GM18868 (cell line): ENCODE data around the gene MAL.
A peak's percentile ranks its signal among the peaks of the same experiment; 100 is the strongest.

Experiments
- ATAC-seq: cut with Tn5 transposase; IDR thresholded peaks from one replicate; pipeline ENCODE4 v1.9.1; 2021; ENCODE audit warnings: mild to moderate bottlenecking, moderate library complexity; ENCODE audit not compliant: unreplicated experiment

MAL gene

GRCh38 chr2:95014126-95014708 lies 11.3 kb upstream of the MAL start:
- ATAC-seq, result no peak

DNA sequence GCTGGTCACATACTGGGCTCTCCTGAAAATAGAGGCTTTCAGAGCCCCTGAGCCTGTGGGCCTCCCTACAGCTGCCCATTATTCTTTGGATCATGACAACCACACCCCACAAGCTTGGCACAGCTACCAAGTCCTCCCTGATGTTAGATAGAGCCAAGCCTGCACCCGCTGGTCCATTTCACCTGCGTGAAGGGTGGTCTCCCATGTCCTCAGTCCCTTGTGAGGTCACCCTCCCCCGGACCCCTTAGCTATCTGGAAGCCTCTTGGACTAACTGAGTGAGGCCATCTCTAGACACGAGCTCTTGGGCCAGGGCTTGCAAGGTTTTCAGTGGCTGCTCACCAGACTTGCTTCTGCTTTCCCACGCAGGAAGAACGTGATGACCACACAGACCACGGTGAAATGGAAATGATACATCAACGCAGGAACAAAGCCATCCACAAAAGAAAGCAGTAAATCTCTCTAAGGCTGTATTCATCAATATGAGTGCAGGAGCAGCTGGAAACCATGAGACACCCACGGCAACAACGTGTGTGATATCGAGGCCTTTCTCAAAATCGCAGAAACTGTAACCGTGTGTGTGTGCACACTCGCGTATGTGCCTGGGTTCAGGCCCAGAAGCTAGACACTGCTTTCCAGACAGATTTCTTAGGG lies 10.1 kb upstream of the MAL start:
- ATAC-seq, result no peak

- no peak for ATAC-seq
Measured at GRCh38 chr2:95016616-95017015, 8.9 kb upstream of the MAL start.

- ATAC-seq, result no peak
Measured at GRCh38 chr2:95017071-95017501, 8.4 kb upstream of the MAL start.

- ATAC-seq, result no peak
Measured at GRCh38 chr2:95017836-95018235, 7.7 kb upstream of the MAL start.

DNA sequence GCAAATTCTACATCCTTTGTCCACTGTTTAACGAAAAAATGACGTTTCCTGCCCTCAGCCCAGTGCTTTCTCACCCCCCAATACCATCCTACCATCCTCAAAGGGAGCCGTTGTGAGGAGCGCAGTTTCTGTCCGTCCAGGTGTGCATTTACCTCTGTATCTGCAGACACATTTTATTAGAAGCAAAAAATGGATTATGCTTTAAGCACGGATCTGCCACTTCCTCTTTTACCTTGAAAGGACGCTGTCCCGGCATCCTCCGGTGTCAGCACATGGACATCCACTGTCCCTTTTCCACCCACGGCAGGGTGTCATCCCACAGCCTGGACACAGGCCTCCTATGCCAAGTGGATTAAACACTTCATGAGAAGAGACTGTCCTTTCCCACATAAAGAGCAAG lies 7.2 kb upstream of the MAL start:
- no peak for ATAC-seq

- ATAC-seq, result no peak
Measured at GRCh38 chr2:95018861-95019550, 6.5 kb upstream of the MAL start.

DNA sequence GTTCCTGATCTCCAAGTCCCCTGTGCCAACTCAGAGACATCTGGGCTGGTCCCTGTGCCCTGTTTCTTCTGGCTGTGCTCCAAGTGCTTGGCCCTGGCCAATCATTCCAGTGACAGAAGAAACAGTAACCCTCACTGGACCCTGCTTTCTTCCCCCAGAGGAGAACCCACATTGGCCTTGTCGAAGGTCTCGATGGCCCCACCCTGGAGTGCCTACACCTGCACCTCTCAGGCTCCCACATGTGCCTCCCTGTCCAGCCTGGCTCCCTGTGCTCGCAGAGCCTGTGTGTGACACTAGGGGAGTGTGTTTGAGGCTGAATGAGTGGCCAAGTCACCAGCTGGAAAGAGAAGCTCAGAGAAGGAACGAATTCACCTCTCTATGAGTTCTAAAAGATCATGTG lies 5.9 kb upstream of the MAL start:
- ATAC-seq, result no peak

- ATAC-seq, result no peak
Measured at GRCh38 chr2:95020275-95021022, 5.1 kb upstream of the MAL start.

GRCh38 chr2:95021023-95021416 lies 4.5 kb upstream of the MAL start:
- no peak for ATAC-seq

DNA sequence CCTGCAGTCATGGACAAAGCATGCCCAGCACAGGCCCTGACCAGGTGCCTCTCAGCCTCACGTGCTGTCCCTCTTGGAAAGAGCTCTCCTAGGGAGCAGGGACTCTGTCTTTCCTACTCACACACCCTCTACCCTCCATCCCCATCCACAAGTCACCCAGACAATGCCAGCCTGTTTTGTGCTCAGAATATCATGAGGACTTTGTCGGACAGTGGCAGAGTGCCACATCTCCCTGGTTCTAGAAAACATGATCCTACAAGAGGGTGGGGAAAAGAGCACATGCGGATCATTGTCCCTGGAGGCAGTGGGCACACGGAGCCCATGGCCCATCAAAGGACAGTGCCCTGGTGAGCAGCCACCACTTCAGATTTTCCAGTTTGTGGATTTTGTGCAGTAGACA lies 3.7 kb upstream of the MAL start:
- no peak for ATAC-seq

DNA sequence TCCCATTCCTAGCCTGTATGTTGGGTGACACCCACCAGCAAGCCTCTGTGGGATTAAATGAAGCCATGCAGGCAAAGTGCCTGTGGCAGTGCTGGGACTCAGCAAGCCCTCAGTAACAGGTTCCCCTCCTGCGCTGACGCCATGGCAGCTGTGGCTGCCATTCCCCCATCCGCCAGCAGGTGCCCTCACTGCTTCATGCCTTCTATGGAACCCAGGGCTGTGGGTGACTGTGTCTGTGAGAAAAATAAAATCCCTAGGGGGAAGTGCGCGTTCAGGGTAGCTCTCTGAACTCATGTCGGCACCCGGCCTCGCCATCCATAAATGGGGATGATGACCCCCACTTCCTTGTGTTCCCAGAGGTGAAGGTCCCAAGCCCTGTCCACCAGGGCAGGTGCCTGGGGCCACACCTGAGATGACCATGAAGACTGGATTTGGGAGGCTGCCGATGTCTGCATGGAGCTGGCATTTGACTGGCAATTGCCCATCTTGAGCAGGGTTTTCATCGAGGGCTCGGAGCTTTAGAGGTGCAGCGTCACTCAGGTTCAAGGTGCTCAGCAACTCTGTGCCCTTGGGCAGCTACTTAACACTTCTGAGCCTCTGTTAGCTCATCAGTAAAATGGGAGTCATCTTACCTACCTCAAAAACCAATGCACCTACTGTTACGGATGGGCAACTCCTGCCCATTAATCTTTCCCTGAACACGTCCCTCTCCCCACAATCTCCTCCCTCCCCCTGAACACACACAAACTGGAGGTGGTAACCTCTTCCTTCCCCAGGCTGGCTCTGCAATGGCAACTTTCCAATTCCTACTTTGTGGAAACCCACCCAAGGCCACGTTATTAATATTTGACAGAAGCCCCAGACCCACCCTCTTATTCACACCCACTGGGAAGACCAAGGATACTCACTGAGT lies 2.9 kb upstream of the MAL start:
- peak; percentile 82 for ATAC-seq

DNA sequence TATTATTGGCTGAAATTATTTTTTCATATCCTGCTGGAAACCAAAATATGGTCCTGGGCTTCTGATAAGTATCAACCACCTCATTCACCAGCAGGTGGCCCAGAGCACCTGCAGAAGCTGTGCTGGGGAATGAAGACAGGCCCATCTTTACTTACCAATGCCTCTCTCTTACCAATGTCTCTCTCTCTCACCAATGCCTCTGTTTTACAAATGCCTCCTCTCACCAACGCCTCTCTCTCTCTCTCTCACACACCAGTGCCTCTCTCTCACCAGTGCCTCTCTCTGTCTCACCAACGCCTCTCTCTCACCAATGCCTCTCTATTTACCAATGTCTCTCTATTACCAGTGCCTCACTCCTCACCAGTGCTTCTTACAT lies 2.3 kb upstream of the MAL start:
- peak; percentile 58 for ATAC-seq

DNA sequence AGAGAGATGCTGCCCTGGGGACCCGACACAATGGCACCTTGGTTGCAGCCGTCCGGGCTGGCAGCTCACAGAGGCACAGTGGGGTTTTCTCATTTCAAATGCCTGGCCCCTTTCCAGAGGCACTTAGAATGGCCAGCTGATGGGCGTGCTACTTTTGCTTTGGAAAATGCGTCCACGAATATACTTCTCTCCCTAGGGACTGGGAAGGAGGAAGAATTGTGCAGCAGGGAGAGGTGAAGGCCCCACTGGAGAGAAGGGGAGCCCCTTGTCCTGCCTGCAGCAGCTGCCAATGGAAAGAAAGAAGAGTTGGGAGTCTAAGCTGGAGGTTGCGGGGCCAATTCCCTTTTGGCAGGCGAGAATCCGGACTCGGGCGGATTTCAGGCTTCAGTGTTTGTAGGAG lies 1.1 kb upstream of the MAL start:
- ATAC-seq, result no peak

DNA sequence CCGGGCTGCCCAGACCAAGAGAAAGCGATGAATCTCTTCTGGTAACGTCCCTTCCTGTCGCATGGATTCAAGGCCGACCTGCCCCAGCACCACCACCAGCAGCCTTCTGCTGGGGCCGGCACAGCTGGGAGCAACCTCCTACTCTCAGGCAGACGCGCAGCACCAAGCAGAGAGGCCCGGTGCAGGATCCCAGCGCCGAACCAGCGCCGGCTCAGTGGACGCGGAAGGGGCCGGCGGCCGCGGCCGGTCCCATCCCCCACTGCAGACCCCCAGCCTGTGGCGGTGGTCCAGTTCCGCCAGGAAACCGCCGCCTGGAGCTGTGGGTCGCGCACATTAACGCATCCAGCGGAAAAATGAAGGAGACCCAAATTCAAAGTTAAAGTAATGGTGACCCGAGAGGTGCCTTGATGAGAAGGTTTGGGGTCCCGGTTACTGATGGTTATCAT lies 525 bp upstream of the MAL start:
- ATAC-seq, result no peak

GRCh38 chr2:95026471-95027368 lies 1.2 kb downstream of the MAL start:
- ATAC-seq, result no peak

DNA sequence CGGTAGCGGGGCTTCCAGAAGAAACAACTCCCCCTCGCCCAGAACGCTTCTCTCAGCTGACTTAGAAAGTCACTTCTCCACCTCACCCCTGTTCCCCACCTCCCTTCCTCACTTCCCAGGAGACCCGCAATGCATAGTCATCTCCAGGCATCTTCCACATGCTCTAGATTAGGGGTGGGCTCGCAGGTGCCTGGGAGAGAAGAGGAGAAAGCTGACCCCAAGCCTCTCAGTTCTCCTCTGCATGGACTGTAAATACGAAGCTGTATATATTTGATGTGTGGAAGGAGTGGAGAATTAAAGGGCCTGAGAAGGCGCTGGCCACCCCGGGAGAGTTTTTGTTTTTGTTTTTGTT lies 1.8 kb downstream of the MAL start:
- ATAC-seq, result no peak

- no peak for ATAC-seq
Measured at GRCh38 chr2:95029898-95030341, 4.4 kb downstream of the MAL start.

- ATAC-seq, result no peak
Measured at GRCh38 chr2:95030496-95030895, 5.0 kb downstream of the MAL start.
